Cardiac fibroblast (primary cell): ENCODE data around the gene ZNF212.
"Not testable (repeated sequence)": the region's sequence is repeated elsewhere in the genome, so short reads cannot be mapped to it uniquely, and the experiment has no call there.

Experiments
- DNase-seq, 2 donors: peaks; one replicate each; pipeline versions ENCODE4 v3.0.0 to v3.0.0-alpha.2; 2010; ENCODE audit warnings: low read depth in 2 of 2
- H3K4me3 ChIP-seq, 2 donors: replicated peaks in 1 of 2; 1 replicate in 1 of 2; 2 replicates in 1 of 2; pipeline ENCODE4 v1.5.1; 2011; ENCODE audit warnings: low read depth in 2 of 2, low read length in 2 of 2, mild to moderate bottlenecking in 2 of 2, moderate library complexity in 1 of 2
- TF ChIP-seq, protein P1 (sequence below): IDR thresholded peaks from one replicate; pipeline ENCODE4 v1.5.1; 2011; ENCODE audit warnings: low read depth, mild to moderate bottlenecking, low read length, inconsistent platforms

ZNF212 gene

GRCh38 chr7:149226840-149227494 lies 12.5 kb upstream of the ZNF212 start:
- peak in 1 of 2 donors; percentile 32 for DNase-seq
- TF ChIP-seq, protein P1, sequence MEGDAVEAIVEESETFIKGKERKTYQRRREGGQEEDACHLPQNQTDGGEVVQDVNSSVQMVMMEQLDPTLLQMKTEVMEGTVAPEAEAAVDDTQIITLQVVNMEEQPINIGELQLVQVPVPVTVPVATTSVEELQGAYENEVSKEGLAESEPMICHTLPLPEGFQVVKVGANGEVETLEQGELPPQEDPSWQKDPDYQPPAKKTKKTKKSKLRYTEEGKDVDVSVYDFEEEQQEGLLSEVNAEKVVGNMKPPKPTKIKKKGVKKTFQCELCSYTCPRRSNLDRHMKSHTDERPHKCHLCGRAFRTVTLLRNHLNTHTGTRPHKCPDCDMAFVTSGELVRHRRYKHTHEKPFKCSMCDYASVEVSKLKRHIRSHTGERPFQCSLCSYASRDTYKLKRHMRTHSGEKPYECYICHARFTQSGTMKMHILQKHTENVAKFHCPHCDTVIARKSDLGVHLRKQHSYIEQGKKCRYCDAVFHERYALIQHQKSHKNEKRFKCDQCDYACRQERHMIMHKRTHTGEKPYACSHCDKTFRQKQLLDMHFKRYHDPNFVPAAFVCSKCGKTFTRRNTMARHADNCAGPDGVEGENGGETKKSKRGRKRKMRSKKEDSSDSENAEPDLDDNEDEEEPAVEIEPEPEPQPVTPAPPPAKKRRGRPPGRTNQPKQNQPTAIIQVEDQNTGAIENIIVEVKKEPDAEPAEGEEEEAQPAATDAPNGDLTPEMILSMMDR, result no peak
- no peak overlapping the region for H3K4me3 ChIP-seq

GRCh38 chr7:149228831-149229471 lies 10.5 kb upstream of the ZNF212 start:
- peak in 1 of 2 donors; percentile 10 for DNase-seq
- TF ChIP-seq, protein P1, result no peak
- no peak overlapping the region for H3K4me3 ChIP-seq

GRCh38 chr7:149229526-149229925 lies 9.9 kb upstream of the ZNF212 start:
- DNase-seq, result no peak
- TF ChIP-seq, protein P1, result no peak
- H3K4me3 ChIP-seq, result no peak overlapping the region

DNA sequence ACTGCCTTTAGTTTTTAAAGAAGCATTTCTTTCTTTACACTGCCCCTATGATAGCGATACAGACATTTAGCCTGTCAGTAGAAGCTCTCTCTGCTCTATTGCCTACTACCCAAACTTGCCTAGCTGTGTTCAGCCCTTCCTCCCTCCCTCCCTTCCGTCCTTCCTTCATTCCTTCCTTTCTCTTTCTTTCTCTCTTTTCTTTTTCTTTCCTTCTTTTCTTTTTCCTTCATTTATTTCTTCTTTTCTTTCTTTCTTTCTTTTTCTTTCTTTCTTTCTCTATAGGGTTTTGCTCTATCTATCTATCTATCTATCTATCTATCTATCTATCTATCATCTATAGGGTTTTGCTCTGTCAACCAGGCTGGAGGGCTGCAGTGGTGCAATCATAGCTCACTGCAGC lies 7.1 kb upstream of the ZNF212 start:
- H3K4me3 ChIP-seq, result no peak overlapping the region
- DNase-seq, result no peak
- TF ChIP-seq, protein P1, result no peak

DNA sequence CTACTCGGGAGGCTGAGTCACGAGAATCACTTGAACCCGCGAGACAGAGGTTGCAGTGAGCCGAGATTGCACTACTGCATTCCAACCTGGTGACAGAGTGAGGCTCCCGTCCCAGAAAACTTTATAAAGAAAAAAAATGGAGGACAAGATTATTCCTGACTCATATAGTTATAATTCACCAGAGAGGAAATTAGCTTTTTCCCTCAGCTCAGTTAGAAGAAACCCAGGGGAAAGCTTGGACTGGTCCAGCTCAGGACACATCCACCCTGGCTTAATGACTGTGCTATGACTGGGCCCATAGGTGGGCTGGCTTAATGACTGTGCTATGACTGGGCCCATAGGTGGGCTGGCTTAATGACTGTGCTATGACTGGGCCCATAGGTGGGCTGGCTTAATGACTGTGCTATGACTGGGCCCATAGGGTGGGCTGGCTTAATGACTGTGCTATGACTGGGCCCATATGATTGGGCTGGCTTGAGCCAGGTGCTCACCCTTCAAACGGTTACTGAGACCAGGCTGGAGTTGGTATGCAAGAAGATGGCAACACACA lies 5.7 kb upstream of the ZNF212 start:
- peak; percentile 74 to 96 for DNase-seq
- H3K4me3 ChIP-seq, result not testable (repeated sequence)

- H3K4me3 ChIP-seq, result no peak overlapping the region
- TF ChIP-seq, protein P1, result no peak
- DNase-seq, result no peak
Measured at GRCh38 chr7:149237502-149237901, 1.9 kb upstream of the ZNF212 start.

DNA sequence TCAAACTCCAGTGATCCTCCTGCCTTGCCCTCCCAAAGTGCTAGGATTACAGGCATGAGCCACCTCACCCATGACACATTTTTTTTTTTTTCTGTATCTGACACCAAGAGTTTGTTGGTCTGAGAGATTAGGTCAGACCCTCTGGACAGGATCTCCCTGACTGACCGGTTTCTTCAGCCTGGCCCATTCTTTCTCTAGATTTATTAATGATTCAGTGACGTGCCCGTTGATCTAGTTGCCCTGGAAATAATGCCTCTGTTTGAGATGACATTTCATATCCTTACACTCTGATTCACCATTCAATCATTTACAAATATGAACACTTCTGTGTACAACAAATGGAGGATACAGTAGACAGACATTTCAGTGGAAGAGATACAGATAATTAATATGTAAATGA lies 1.4 kb upstream of the ZNF212 start:
- TF ChIP-seq, protein P1, result no peak
- DNase-seq, result peak in 1 of 2 donors; percentile 43
- H3K4me3 ChIP-seq, result no peak overlapping the region
